Measurements from ENCODE around the gene FLVCR2.

DNA sequence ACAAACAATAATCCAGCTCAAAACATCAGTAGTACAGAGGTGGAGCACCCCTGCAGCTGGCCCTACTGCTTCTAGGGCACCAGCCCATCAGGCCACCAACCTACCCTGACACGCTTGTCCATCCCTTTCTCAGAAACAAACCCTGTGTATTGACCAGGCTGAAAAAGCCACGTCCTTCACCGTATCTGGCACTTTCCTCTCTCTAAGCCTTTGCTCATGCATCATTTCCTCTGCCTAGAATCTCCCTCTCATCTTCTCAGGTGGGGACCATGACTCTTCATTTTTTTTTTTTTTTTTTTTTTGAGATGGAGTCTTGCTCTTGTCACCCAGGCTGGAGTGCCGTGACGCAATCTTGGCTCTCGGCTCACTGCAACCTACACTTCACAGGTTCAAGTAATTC, 25.3 kb upstream of the FLVCR2 start:
- TF ChIP-seq, protein P1, sequence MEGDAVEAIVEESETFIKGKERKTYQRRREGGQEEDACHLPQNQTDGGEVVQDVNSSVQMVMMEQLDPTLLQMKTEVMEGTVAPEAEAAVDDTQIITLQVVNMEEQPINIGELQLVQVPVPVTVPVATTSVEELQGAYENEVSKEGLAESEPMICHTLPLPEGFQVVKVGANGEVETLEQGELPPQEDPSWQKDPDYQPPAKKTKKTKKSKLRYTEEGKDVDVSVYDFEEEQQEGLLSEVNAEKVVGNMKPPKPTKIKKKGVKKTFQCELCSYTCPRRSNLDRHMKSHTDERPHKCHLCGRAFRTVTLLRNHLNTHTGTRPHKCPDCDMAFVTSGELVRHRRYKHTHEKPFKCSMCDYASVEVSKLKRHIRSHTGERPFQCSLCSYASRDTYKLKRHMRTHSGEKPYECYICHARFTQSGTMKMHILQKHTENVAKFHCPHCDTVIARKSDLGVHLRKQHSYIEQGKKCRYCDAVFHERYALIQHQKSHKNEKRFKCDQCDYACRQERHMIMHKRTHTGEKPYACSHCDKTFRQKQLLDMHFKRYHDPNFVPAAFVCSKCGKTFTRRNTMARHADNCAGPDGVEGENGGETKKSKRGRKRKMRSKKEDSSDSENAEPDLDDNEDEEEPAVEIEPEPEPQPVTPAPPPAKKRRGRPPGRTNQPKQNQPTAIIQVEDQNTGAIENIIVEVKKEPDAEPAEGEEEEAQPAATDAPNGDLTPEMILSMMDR (IDR thresholded peaks at IDR 0.05 in 4 of 5, conservative IDR thresholded peaks at IDR 0.05 in 1 of 5): no peak
- TF ChIP-seq POLR2A (IDR thresholded peaks at IDR 0.05): no peak

Measured in gastrocnemius medialis (tissue), 4 donors.